ENCODE measurements around the gene DAPK3.
"Not testable (repeated sequence)": the region's sequence is repeated elsewhere in the genome, so short reads cannot be mapped to it uniquely, and the experiment has no call there.

The DAPK3 gene

DNA sequence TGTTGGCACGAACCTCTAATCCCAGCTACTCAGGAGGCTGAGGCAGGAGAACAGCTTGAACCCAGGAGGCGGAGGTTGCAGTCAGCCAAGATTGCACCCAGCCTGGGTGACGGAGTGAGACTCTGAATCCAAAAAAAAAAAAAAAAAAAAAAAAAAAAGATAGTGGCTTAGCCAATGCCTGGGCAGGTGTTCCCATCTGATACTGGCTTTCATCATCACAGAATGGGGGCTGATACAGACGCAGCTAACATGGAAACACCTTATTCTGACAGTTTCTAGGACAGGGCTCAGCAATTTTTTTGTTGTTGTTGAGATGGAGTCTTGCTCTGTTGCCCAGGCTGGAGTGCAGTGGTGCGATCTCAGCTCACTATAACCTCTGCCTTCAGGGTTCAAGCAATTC lies 29.9 kb upstream of the DAPK3 start:
- FAIRE-seq: not testable (repeated sequence)

DNA sequence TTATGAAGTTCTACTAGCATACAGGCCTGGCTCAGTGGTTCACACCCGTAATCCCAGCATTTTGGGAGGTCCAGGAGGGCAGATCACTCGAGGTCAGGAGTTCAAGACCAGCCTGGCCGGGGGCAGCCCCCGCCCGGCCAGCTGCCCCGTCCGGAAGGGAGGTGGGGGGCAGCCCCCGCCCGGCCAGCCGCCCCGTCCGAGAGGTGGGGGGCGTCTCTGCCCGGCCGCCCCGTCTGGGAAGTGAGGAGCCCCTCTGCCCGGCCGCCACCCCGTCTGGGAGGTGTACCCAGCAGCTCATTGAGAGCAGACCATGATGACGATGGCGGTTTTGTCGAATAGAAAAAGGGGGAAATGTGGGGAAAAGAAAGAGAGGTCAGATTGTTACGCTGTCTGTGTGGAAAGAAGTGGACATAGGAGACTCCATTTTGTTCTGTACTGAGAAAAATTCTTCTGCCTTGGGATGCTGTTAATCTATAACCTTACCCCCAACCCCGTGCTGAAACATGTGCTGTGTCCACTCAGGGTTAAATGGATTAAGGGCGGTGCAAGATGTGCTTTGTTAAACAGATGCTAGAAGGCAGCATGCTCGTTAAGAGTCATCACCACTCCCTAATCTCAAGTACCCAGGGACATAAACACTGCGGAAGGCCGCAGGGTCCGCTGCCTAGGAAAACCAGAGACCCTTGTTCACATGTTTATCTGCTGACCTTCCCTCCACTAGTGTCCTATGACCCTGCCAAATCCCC lies 27.9 kb upstream of the DAPK3 start:
- FAIRE-seq: not testable (repeated sequence)

DNA sequence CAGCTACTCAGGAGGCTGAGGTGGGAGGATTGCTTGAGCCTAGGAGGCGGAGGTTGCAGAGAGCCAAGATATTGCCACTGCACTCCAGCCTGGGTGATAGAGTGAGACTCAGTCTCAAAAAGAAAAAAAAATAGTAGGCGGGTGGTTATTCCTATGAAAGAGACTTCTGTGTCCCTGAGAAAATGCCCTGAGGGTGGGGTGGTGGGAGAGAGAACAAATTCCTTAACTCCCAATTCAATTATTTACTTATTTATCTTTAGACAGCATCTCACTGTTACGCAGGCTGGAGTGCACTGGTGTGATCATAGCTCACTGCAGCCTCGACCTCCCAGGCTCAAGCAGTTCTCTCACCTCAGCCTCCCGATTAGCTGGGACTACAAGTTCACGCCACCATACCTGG lies 24.7 kb upstream of the DAPK3 start:
- no peak for FAIRE-seq

DNA sequence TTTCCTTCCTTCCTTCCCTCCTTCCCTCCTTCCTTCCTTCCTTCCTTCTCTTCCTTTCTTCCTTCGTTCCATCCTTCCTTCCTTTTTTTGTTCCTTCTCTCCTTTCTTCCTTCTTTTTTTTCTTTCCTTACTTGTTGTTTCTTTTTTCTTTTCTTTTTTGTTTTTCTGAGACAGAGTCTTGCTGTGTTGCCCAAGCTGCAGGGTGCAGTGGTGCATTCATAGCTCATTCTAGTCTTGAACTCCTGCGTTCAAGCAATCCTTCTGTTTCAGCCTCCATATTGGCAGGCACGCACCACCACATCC lies 19.9 kb upstream of the DAPK3 start:
- no peak for FAIRE-seq

DNA sequence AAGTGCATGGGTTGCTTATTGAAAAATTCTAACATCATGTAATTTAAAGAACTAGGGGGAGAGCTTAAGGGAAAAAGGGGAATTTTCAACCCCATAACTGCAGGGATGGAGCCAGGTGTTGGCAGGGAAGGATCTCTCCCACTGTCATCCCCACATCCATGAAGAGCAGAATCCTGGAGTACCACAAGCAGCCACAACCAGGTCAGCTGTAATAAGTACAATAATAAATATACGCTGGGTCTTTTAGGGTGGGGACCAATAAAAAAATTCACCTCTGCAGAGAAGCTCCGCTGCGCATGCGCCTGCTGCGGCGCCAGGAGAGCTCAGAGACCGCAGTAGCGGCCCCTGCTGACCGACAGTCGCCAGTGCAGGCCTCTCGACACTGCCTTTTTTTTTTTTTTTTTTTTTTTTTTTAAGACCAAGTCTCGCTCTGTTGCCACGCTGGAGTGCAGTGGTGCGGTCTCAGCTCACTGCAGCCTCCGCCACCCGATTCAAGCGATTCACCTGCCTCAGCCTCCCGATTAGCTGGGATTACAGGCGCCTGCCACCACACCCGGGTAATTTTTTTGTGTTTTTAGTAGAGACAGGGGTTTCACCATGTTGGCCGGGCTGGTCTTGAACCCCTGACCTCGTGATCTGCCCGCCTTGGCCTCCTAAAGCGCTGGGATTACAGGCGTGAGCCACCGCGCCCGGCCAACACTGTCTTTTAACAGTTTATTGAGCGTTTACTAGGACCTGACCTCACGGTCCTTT lies 16.9 kb upstream of the DAPK3 start:
- no peak for FAIRE-seq

DNA sequence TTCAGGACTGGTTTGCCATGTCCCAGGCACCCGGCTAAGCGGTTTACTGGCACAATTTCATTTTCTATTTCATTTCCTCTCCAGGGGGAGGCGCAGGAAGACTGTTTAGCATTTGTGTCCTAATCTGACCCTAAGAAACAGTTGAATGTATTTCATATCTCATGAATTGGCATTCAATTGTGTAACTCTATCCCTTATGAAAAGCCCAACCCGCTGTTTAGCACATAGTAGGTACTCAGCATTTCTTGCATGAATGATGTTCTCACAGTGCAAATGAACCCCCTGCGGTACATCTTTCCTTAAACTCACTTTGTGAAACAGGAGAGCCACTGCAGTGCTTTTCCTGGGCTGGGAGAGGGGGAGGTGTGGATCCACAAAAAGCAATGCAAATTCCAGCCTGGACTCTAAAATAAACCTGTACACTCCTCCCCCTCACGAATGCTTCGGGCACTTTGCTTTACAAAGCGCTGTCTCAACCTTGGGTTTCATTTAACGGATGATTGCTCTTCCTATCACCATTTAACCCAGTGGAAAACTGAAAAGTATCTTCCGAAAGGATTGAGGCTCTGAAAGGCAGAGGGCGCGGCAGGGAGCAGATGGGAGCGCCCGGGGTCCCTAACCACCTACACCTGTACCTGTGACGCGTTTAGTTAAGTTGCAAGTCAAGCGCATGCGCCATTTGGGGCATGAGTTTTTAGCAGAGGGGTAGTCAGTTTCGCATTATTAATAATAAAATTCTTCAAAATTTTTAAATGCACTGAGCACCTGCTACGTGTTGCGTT lies 15.6 kb upstream of the DAPK3 start:
- FAIRE-seq: no peak

DNA sequence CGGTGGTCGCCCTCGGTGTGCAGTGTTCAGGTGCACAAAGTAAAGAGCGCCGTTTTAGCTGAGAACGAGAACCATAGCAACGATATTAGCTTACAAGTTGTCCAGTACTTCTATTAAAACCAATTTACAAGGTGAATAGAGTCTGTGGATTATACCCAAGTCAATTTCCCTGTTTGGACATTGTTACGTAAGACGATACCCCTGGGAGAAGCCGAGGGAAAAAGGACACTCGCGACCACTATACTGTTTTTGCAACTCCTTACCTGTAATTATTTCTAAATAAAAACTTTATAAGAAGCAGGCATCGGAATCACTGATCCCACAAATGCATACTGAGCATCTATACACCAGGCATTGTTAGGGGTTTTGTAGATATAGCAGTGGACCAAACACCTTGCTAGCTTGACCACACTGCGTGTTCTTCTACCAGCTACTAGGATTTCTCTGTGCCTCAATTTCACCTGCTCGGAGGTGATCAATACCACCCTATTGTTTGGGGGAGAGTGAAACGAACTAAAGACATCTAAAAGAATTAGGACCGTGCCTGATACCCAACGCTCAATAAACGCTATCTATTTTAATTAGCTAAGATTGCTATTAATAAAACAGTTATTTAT lies 14.9 kb upstream of the DAPK3 start:
- FAIRE-seq: no peak

DNA sequence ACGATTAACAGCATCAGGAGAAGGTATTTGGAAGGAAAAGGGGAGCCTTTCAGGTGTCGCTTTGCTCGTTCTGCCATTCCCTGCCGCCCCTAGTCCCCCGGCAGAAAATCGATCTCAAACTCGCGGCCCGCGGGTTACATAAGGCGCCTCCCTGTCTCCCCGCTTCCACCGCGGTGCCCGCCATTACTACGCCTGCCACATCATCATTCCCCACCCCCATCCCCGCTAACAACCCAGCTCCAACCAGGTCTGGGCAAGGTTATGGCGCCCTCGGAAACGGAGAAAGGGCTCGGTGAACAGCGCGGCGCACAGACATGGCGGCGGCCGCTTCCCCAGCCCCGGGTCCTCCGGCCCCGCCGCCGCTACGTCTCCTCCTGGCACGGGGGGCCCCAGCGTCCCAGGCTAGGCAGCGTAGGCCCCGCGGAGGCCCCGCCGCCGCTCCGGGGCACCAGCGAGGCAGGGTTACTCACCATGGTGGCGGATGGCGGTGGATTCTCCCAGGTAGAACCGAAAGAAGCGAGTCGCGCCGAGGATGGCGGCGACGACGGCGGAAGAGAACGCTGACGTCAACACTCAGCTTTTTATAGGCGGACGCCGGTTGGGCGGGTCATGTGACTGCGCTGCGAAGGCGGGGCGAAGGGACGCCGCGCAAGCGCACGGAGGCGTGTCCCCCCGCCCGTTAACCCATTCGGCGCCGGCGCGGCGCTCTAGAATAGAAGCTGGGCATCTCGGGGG lies 14.2 kb upstream of the DAPK3 start, which contains the start of gene EEF2:
EEF2 (minus strand) TSS at position 556 of the 735 bp plus-strand sequence; CDS start at position 473, 83 bp downstream.
- no peak for FAIRE-seq

DNA sequence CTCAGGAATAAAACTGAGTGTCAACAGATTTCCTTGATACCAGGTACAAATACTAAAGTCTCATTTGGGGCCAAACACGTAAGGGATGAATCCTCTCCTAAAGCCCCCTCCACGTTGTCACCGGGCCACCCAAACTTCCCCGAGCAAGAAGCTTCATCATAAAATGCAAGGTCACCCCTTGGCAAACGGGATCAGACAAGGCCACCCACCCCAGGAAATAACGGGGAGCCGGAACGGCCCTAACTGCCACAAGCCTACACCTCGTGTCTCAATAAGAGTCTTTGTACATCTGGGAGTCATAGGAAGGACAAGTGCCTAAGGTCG lies 13.6 kb upstream of the DAPK3 start:
- FAIRE-seq: no peak

DNA sequence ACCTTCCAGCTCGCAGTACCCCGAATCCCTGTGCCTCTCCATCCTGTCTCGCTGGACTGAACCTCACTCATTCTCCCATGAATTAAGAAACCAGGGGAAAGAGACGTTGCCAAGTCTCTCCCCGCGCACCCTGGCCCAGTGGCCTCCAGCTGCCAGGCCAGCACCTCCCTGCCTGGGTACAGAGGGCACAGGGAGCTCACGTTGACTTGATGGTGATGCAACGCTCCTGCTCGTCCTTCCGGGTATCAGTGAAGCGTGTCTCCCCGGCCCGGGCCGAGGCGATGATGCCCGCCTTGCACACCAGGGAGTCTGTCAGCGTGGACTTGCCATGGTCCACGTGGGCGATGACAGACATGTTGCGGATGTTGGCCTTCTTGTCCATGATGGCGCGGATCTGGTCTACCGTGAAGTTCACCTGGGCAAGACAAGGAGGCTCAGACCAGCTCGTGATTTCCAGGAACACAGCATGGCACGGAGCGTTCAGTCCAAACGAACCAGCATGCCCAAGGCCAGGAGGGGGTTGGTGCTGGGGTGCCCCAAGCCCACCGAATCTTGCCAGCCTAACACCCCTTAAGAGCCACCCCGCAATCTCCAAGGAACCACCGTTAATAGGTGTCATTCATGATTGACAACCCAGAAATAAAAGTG lies 13.2 kb upstream of the DAPK3 start:
- no peak for FAIRE-seq

DNA sequence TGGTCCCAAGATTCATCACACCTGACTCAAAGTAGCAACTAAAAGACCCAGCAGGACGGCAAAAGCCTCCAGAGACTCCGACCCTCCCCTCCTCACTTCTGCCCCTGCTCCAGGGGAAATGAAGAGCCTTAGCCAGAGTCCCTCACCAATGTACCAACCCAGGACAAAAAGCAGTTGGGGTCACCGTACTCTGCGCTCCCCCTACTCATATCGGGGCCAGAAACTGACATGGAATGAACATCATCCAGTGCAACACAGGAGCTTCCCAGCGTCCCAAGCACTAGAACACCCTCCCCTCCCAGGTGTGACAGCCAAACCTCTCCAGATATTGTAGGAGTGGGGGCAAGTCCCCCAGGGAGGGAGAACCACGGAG lies 12.6 kb upstream of the DAPK3 start:
- no peak for FAIRE-seq

DNA sequence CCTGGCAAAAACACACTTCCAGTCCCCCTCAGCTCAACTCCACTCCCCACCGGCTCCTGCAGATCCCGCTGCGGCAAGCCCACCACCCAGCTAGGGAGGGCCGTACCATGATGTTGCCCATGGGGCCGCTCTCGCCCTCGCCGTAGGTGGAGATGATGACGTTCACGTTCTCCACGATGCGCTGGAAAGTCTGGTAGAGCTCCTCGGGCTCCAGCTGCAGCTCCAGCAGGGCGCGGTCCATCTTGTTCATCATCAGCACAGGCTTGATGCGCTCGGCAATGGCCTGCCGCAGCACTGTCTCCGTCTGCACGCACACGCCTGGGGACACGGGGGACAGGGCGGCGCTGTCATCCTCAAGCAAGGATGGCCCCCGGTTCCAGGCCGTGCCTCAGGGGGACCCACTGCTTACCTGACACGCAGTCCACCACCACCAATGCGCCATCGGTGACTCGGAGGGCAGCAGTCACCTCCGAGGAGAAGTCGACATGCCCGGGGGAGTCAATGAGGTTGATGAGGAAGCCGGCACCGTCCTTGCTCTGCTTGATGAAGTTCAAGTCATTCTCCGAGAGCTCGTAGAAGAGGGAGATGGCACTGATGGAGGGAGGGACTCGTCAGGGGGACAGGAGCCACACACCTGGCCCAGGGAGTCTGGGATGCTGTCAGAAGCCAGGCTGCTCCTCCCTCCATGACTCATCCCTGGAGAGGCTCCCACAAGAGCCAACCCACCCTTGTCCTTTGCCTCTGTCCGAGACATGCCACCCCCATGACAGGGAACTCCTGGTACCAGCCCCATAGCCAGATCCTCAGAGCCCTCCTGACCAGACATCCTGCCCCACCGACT lies 12.0 kb upstream of the DAPK3 start:
- no peak for FAIRE-seq

DNA sequence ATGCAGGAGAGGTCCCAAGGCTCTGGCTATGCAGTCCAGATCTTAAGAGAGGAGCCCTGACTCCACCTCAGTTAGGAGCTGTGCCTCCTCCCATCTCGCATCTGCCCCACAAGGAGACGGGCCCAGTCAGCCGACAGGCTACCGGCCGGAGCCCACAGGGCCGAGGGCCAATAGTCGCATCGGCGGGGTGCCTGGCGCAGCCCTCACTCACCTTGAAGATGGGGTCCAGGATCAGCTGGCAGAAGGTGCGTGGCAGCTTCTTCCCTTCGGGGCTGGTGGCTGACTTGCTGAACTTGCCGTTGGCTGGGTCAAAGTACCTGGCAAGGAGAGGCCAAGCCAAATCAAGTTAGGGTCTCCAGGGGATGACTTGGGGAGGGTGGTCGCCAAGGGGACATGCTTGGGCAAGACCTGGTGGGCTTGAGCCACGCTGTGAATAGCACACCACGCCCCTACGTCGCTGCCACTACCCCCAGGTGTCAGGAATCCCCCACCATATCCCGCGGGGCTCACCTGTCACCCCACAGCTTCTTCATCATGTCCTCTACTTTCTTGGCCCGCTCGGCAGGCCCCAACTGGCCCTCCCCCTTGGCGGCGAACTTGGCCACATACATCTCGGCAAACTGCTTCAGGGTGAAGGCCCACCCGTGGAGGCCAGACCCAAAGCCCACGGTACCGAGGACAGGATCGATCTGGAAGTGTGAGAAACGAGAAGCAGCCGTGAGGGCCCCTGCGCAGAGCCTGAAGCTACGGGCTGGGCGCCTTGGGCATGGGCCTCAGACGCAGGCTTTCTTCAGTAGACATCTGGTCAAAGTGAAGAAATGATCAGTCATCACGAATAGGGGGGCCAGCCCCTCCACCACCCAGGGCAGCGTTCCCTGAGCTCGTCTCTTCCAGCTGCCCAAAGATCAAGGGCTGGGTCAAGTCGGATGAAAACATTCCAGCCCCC lies 11.1 kb upstream of the DAPK3 start:
- no peak for FAIRE-seq

DNA sequence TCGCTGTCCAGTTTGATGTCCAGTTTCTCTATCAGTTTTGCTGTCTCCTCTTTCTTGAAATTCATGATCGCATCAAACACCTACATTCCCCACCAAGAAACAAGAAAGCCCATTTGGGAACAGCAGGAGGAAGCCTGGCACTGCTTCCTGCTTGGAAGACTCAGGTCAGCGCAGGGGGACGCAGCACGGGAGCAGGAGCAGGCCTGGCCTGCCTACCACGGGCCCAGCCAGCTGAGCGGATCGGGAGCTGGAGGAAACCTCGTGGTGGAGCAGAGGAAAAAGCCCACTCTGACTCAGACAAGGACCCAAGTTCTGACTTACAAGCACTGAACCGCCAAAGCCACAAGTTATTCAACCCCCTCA lies 10.5 kb upstream of the DAPK3 start:
- FAIRE-seq: no peak

DNA sequence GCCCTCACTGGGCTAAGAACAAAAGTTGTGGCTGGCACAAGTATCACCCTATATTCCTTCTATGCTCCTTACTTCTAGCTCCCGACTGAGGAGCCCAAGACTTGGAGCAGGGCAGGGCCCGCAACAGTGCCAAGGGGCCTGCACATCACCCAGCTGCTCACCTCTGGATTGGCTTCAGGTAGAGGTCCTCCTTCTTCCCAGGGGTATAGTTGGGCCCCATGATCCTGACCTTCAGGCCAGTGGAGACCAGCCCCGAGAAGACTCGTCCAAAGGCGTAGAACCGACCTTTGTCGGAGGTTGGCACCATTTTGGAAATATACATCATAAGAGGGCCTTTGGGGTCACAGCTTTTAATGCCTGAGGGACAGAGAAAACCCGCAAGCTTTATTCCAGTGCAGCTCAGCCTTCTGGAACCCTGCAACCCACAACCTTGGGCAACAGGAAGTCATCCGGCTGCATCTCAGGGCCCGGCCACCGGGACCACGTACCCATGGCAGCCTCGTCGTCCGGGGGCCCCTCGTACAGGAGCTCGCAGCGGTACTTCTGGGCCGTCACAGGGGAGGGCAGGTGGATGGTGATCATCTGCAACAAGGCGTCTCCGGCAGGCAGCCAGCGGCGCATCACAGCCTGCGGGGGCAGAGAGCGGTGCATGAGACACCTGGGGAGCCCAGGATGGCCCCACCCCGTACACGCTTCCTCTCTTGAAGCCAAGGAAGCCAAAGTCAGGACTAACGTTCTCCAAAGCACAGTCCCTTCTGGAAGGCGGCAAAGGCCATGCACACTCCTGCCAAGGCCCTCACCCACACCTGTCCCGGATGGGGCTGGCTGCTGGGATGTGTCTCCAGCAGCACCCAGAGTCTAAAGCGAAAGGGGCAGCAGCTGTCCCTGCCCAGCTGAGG lies 9.7 kb upstream of the DAPK3 start:
- FAIRE-seq: no peak

DNA sequence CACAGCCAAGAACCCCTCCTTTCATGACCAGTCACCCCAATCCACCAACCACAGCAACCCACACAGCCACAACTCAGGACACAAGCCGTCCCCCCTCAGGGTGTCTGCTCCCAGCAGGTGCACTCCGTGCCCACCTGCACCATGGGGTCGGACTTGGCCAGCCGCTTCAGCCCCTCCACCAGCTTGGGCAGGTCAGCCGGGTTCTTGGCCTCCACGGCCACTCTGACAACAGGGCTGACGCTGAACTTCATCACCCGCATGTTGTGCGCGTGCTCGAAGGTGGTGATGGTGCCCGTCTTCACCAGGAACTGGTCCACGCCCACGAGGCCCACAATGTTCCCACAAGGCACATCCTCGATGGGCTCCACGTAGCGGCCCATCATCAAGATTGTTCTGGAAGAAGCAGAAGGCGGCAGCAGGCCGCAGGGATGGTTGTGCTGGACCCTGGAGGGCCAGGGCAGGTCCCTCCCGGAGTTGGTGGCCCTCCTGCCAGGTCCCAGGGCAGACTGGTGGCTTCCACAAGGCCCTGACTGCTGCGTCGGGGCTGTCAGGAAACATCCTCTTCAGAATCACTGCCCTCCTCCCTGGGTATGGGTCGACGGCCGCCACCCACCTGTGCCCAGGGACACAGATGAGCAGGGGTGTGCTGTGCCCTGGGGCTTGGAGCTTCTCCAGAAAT lies 8.9 kb upstream of the DAPK3 start:
- FAIRE-seq: no peak

DNA sequence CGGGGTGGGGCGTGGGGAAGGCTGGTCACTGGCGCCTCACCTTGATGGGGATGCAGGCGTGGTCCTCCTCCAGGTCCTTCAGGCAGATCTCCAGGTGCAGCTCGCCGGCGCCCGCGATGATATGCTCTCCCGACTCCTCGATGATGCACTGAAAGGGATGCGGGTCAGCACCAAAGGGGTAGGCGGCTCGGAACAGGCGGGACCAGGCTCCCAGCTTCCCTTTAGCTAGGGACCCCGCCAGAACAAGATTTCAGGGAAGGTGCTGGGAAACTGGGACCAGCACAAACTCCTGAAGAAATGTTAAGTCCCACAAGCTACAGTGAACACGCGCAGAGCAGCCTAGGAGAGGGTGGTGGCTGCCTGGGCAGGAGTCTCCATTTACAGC lies 8.4 kb upstream of the DAPK3 start:
- FAIRE-seq: no peak

DNA sequence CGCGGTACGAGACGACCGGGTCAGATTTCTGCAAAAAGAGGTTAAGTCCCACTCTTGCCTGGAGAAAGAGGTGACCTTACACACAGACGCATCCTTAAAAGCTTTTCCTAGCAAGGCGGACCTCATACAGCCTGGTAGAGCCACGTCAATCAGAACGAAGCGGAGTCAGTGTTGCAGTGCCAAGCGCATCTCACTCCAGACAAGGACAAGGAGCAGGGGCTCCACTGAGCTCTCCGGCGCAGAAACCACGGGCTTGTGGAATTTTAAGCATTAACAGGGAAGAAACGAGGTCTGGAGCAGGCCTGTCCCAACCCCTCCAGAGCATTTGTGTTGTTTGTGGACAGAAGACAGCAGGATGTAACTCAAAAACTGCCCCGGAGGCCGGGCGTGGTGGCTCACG lies 7.2 kb upstream of the DAPK3 start:
- no peak for FAIRE-seq

Measured in endometrium (tissue), 2 donors.